Measurements from ENCODE around the gene RIPOR3.
"Not testable (repeated sequence)": the region's sequence is repeated elsewhere in the genome, so short reads cannot be mapped to it uniquely, and the experiment has no call there.

Gene RIPOR3

DNA sequence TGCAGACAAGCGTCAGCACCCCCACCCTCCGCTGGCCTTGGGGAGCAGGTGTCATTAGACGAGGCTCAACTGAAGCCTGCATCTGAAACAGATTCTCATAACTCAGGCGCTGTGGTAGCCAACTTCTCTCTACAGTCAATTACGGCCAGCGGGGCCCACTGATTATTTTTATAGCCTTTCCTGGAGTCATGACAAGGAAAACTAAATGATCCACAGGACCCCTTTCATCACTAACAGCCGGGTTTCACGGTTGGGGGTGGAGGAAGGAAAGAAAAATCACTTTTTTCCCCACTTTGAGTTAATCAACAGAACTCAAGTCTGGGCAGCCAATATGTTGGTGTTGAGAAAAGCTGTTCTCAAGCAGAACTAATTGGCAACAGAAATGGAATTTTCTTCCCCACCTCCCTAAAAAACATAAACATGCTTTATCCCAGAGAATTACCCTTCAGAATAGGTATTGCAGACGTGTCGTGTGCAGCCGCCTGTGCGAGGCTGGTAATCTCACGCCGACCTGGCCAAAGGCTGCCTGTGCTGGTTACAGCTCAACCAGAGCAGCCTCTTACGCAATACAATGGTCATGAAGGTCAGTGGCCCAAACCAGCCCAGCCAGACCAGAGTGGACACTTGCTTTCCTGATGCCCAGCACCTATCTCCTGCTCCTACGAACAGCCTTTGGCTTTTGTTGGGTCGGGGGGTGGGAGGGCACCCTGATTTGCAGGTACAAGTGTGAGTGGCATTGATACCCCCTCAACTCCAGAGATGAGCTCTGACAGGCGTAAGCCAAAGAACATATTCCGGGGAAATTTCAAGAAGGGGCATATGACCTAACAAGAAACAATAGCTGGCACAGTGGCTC, 11.0 kb downstream of the RIPOR3 start:
- peak; percentile 30 for DNase-seq (ENCODE audit: low spot score)

DNA sequence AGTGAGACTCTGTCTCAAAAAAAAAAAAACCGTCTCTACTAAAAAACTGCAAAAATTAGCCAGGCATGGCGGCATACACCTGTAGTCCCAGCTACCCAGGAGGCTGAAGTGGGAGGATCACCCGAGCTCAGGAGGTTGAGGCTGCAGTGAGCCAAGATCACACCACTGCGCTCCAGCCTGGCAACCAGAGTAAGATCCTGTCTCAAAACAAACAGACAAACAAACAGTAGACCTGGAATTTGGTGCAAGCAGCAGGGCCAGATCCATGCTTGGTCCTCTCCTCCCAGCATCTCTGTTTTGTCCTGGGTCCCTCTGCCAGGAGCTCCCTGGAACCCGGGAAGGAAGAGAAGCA, 11.6 kb downstream of the RIPOR3 start:
- DNase-seq (ENCODE audit: low spot score), result no peak

DNA sequence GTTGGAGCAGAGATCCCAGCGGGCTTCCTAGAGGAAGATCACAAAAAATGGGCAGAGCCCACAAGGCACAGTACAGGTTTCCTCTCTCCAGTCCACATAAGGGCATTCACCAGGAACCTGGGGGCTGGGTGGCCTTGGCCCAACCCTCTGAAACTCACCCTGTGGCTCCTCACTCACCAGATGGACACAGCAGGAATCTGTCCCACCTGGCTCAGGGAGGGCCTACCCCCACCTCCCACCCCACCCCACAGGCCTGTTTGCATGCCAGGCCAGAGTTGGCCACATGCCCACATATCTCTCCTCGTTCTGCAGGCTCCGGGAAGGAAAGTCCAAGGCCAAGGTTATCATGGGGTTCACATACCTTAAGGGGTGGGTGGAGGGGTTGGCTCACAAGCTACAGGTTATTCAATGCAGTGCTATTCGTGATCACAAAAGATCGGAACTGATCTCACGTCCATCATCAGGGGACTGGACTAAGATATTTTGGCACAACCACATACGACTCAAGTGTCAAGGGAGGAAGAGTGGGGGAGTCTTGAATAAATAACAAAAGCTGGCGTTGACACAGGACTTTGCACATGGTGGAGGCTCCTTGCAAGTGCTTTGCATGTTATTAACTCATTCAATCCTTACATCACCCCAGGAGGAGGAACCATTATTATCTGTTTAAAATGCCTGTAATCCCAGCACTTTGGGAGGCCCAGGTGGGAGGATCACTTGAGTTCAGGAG, 13.0 kb downstream of the RIPOR3 start:
- DNase-seq (ENCODE audit: low spot score), result no peak

DNA sequence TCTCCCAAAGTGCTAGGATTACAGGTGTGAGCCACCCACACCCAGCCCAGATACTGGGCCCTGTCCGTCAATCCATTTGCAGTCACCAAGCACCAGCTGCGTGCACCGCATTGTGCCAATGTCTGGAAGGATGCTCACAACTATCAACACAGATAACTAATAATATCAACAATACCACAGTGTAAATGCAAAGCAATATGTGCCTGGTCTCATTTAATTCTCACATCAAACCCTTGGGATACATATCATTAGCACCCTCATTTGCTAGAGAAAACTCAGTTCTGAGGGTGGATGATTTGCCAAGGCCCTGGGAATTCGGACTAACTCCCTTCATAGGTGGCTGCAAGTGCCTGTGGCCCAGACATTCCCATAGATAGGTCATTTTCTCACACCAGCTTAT, 14.5 kb downstream of the RIPOR3 start:
- no peak for DNase-seq (ENCODE audit: low spot score)

DNA sequence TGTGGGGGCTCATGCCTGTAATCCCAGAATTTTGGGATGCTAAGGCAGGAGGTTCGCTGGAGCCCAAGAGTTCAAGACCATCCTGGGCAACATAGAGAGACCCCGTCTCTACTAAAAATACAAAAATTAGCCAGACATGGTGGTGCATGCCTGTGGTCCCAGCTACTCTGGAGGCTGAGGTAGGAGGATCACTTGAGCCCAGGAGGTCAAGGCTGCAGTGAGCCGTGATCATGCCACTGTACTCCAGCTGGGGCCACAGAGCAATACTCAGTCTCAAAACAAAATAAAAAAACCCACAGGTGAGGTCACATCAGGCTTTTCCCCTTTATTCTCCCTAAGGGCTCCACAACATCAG, 15.0 kb downstream of the RIPOR3 start:
- not testable (repeated sequence) for DNase-seq (ENCODE audit: low spot score)

DNA sequence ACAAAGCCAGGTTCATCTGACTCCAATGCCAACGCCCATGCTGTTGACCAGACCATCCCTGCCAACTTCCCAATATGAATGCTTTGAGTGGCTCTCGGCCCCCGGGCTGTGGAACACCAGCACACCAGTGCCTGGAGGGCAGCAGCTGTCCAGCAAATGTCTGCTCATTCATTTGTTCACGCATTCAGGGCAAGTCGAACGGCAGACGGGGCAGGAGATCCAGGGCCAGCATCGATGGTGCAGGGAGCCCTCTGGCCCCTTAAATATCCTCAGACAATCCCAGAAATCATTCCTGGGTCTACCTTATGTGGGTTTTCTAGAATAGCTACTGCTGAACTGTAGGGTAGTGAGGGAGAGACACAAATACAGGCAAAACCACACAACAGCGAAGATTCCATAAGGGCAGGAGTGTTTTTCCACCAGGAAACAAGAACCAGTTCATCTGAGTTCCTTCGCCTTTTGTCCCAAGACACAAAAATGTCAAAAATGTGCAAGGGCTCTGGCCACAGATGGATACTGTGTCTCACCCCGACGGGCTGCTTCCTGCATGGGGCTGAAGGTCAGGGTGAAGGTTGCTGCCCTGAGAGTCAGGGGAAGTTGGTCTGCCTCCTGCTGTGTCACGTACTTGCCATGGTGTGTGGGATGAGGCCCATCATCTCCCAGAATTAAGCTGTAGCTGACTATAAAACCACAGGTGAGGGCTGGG, 15.5 kb downstream of the RIPOR3 start:
- DNase-seq (ENCODE audit: low spot score), result peak; percentile 49

DNA sequence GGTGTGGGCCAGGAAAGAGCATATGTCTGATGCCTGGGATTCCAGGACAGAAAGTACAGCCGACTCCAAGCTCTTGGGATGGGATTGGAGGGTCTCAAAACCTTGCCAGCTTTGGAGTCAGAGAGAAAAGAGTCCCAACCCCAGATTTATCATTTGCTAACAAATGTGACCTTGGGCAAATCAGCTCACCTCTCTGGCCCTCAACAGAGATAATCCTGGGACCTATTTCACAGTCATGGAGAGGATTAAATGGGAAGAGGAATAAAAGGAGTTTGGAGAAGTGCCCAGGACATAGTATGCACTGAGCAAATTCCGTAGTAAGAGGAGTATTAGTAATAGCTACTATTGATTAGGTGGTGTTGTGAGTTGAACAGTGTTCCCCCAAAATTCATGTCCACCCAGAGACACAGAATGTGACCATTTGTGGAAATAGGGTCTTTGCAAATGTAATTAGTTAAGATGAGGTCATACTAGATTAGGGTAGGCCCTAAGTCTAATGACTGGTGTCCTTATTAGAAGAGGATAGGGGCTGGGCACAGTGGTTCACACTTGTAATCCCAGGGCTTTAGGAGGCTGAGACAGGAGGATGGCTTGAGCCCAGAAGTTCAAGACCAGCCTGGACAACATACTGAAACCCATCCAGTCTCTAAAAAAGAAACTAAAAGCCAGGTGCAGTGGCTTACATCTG, 17.1 kb downstream of the RIPOR3 start:
- no peak for DNase-seq (ENCODE audit: low spot score)

DNA sequence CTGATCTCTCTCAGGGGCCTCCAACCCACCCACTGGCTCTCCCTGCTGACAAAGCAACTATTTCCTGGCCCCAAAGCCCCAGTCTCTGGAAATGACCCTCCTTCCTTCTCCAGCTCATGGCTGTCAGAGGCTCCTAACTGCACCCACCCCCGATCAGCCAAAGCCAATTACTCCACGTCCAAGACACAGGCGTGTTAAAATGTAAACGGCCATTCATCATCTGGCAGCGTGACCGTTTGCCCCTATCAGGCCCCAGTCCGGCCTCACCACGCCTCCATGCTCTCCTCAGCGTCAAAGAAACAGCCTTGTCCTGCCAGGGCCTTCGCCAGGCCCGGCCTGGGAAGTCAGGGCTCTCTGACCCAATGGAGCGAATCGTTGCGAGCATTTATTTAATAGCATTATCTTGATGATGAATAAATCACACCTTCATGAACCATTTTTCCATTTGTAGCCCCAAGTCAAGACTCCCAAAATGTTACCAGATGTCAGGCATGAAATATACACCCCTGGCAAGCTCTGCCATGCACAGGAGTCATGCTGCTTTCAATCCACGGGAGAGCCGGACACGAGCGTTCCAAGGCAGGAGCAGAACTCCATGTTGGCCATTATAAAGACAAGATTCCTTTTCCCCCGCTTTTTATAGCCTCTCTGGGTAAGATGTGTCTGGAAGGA, 17.7 kb downstream of the RIPOR3 start:
- no peak for DNase-seq (ENCODE audit: low spot score)

DNA sequence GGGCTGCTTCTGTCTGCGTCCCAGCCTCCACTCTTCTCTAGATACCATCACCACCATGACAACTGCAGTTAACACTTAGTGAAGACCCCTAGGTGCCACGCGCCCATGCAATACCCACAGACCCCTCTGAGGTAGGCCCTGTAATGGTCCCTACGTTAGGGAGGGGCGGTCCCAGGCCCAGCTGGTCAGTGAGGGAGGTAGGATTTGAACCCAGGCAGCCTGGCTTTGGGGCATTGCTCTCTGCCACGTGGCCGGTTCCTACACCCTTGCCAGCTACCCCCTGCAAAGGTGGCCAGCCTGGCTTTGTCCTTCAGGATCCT, 18.2 kb downstream of the RIPOR3 start:
- no peak for DNase-seq (ENCODE audit: low spot score)

DNA sequence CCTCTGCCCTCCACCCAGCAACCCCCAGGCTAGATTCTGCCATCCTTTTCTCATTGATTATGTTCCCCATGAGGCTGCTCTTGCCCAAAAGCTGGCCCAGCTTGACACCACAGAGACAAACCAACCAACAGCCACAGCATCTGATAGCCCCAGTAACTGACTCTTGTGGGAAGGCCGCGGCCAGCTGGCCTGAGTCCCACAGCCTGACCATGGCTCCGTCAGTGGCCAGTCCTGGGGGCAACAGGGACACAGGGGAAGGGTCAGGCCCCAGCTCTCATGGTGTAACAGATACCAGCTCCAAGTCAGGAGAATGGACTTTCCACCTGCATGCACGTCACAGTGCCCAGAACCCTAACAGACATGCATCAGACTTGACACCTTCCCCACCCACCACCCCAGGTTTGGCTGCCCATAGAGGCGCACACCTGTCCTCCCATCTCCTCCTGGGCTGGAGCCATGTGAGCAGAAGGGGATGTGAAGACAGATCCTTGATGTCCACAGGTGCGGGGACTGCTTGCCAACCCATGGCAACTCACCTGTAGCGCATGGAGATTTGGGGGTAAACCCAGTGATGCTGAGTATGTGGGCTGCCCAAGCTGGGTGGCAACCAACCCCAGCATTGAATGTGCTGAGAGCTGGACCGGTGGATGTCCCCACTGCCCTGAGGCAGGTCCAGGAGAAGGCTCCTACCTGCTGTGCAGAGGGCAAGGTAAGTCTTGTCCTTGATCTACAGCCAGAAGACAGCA, 18.8 kb downstream of the RIPOR3 start:
- no peak for DNase-seq (ENCODE audit: low spot score)

DNA sequence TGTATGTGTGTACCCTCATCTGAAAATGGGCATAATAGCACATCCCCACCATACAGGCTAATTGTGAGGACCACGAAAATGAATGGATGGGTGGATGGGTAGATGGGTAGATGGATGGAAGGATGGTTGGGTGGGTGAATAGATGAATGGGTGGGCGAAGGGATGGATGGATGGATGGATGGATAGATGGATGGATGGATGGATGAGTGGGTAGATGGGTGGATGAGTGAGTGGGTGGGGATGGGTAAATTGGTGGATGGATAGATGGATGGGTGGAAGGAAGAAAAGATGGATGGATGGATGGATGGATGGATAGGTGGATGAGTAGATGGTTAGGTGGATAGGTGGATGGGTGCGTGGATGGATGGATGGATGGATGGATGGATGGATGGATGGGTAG, 19.7 kb downstream of the RIPOR3 start:
- no peak for DNase-seq (ENCODE audit: low spot score)

DNA sequence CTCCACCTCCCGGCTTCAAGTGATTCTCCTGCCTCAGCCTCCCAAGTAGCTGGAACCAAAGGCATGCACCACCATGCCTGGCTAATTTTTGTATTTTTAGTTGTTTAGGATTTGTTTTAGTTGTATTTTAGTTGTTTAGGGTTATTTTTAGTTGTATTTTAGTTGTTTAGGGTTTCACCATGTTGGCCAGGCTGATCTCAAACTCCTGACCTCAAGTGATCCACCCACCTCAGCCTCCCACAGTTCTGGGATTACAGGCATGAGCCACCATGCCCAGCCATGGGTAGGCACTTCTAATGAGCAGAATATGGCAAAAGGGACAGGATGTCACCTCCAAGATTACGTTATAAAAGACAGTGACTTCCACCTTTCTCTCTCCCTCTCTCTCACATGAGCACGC, 20.3 kb downstream of the RIPOR3 start:
- not testable (repeated sequence) for DNase-seq (ENCODE audit: low spot score)

DNA sequence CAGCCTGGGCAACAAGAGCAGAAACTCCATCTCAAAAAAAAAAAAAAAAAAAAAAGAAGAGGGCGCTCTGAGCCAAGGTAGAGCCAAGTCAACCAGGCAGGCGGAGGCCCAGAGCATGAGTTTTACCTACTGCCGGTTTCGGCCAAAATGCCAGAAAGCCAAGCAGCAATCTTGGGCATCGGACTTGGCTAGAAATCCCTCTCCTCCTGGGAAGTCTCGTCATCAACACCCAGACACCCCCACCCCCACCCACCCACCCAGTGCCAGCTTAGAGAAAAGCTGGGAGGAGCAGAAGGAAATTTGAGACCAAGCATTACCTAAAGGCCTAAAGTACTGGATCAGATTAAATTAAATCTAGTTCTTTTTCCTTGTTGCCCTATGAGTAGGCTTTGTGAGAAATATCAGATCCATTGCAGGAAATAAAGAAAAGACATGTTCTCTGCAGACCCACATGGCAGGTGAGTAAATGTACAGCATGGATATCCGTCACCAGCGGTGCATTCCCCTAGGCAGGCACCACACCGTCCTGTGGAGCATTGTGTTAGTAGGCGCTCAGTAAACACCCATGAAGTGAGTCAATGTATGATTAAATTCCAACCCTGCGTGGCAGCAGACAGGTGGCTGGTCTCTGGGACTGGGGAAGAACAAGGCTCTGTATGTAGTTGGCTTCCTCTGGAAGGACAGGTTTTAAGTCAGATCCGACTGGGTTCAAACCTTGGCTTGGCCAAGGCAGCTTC, 21.0 kb downstream of the RIPOR3 start:
- DNase-seq (ENCODE audit: low spot score), result no peak

DNA sequence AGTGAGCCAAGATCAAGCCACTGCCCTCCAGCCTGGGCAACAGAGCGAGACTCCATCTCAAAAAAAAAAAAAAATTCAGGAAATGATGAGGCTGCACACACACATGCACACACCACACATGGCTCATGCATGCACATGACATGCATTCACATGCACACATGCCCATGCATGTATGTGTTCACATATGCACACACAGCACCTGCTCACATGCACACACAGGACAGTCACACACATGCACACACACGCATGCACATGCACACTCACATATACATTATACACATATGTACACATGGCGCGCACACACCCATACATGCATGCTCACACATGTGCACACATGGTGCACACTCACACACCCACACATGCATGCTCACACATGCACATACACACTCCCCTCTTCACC, 22.5 kb downstream of the RIPOR3 start:
- DNase-seq (ENCODE audit: low spot score), result no peak

DNA sequence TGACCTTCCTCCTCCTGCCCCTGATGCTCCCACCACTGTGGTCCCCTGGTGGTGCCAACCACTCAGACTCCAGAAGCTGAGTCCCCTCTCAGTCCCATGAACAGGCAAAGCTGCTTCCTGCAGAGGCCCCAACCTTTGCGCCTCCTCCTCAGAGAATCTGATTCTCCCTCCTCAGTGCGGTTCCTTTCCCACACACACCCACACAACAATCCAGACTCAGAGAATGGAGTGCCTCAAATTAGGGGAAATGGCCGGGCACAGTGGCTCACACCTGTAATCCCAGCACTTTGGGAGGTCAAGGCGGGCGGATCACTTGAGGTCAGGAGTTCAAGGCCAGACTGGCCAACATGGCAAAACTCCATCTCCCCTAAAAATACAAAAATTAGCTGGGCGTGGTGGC, 23.0 kb downstream of the RIPOR3 start:
- DNase-seq (ENCODE audit: low spot score), result no peak

DNA sequence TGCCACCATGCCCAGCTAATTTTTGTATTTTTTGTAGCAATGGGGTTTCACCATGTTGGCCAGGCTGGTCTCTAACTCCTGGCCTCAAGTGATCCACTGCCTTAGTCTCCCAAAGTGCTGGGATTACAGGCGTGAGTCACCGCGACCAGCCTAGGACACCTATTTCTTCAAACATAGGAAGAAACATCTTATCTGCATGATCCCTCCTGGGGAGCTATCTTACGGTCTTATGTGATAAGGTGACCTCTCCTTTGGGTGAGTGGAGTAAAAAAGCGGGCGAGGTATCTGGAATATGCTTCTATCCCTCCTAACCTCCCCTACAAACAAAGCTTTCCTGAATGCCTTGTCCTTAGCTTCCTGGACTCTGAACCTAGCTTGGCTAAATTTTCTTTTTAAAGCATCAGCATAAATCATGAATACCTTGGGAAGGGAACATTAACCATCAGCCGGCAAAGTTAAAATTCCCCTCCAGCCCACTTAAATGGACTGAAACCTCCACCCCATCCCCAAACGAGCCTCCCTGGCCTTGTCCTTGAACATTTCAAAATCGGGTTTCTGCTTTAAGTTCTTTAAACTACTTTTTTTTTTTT, 24.5 kb downstream of the RIPOR3 start:
- DNase-seq (ENCODE audit: low spot score), result no peak

DNA sequence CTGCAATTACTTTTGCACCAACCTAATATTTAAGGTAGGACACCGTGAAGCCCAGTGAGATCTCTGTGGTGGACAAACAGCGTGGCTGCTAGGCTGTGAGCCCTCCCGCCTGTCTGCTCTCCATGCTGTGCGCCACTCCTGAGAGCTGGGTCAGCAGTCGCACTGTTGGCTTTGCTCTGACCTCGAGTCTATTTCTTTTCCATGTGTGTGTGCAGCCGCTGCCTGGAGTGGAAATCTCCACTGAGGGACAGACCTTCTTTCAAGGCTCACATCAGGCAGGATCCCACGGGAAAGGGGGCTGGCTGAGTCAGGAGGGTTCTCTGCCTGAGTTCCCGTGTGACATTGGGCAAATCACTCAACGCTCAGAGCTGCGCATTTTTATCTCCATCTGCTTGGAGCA, 27.1 kb downstream of the RIPOR3 start:
- no peak for DNase-seq (ENCODE audit: low spot score)

DNA sequence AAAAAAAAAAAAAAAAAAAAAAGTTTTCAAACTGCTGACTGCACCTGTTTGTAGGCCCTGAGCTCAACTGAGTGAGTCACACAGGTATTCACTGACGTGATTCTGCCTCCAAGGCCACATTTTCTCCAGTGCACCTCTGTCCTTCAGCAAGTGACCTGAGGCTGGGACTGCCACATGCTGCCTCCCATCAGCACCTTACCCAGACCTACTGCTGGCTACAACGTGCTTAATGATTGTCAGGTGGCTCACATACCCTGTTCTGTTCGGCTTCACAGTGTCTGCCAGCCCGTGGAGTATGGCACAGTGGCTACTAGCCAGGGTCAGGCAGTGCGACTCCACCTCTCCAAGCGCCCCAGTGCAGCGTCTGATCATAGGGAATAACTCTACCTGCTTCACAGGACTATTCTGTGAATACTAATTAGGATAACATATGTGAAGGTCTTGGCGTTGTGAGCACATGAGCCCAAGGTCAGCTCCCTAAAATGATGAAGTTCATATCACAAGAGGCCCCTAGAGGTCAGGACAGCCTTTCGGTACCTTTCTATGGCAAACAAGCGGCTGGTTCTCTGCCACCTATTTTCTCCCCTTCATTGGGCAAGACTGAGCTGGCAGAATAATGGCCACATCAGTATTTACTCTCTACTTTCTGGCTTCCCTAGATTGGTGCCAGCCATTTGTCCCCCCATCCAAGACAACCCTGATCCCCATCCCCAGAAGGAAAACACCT, 28.1 kb downstream of the RIPOR3 start:
- no peak for DNase-seq (ENCODE audit: low spot score)

DNA sequence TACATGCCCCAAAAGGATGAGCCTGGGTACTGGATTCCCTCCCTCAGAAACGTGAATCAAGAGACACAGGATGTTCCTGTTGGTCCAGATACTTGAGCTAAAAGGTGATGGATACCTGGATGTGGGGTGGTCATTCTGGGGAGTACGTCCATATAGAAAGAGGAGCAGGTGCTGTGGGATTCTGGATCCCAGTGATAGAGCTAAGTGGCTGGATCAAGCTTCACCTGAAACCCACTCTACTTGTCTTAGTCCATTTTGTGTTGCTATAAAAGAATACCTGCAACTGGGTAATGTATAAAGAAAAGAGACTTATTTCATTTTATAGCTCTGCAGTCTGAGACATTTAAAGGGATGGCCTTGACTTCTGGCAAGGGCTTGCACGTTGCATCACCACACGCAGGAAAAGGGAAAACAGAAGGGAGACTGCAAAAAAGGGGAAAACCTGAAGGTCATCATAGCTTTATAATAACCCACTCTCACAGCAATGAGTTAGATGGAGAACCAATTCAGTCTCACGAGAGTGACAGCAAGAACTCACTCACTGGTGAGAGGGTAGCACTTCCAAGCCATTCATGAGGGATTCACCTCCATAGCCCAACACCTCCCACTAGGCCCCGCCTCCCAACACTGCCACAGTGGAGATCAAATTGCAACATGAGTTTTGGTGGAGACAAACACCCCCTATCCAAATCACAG, 31.2 kb downstream of the RIPOR3 start:
- DNase-seq (ENCODE audit: low spot score), result no peak

Measured in AG08395 (cell line).